Measurements from ENCODE around the gene CAB39. TPM values are rescaled to one million over a fixed set of nuclear protein-coding genes. Genes with fewer than 3 reads are reported as not detected.

Gene CAB39
- total RNA-seq = 100 to 1,000 TPM; 139 to 146 TPM

DNA sequence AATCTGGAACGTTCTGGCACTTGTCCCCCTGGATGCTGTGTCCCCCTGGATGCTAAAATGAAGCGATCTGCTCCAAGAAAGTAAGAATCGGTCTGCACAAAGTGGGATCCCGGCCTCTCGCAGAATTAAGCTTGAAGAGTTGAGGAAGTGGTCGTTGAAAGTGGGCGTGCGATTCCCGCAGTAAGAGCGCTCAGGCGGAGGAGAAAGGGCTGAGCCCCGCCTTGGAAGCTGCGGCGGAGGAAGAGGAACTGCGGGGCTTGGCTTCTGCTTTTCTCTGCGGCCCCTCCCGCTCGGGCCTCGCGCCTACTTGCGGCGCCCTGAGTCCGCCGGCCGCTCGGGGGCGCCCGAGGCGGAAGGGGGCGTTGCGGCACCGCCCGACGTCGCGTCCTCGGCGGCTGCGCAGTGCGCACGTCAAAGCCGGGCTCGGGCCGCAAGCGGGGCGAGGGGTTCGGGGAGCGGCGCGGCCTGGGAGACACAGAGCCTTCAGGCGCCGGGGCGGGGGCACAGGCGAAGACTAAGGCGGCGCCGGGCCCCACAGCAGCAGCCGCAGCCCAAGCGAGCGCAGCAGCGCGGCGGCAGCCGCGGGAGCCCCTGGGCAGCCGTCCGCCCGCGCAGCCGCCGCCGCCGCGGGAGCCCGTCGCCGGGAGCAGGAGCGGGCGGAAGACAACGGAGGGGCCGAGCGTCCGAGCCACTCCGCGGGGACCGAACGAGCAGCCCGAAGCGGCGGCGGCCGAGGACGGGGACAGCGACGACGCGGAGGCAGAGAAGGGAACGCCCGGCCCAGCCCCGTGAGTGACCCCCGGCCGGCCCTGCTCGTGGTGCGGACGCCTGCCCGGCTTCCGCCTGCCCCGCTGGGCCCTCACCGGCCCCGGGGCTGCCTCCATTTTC is at the start of gene CAB39:
Gene CAB39 (plus strand): TSS at position 400 of the 888 bp plus-strand sequence. CDS start 47,160 bp downstream, outside the sequence.
- H3K9me3 Mint-ChIP-seq = no peaks in the 10 kb centered on the region
- no peaks in the 10 kb centered on the region for H3K27me3 Mint-ChIP-seq
- peak within 1 kb of the TSS; percentile 98 for H3K4me3 Mint-ChIP-seq
- H3K36me3 Mint-ChIP-seq = peaks cover 22% of the 10 kb centered on the region
- DNase-seq (ENCODE audit: low spot score) (peak; percentile 91), ATAC-seq (peak; percentile 93 to 95)
- H3K4me1 Mint-ChIP-seq (ENCODE audit: low read depth in 2 of 2) = peaks cover 41 to 53% of the 10 kb centered on the region in 2 donors
- H3K27ac Mint-ChIP-seq = peak within 1 kb of the TSS; percentile 90 to 91

DNA sequence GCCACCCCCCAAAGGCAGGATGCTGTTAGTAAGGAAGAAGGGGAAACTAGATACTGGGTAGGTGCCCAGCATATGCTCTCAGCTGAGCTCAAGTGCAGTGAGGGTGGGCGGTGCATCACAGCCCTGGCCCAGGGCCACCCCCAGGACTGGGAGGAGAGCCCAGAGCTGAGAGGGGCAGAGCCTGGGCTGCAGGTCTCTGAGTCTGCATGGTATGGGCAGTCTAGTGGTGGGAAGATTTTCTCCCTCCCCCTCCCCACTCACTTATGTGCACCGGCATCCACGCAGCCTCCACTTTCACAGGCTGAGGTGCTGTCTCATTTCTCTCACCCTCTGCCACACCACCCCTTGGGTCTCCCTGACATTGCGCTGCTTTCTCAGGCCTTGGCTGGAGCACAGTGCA is 48.5 kb upstream of the CAB39 start:
- ATAC-seq = peak; percentile 0 to 3
- H3K4me1 Mint-ChIP-seq (ENCODE audit: low read depth in 2 of 2) = peaks cover 85 to 92% of the 10 kb centered on the region in 2 donors
- H3K9me3 Mint-ChIP-seq = no peaks in the 10 kb centered on the region
- H3K36me3 Mint-ChIP-seq = no peaks in the 10 kb centered on the region
- H3K27me3 Mint-ChIP-seq = no peaks in the 10 kb centered on the region
- no peak for DNase-seq (ENCODE audit: low spot score)
- H3K4me3 Mint-ChIP-seq = peak overlapping the region; percentile 87
- peak overlapping the region; percentile 96 to 99 for H3K27ac Mint-ChIP-seq

- H3K27me3 Mint-ChIP-seq = no peaks in the 10 kb centered on the region
- H3K4me3 Mint-ChIP-seq = peak overlapping the region; percentile 87
- no peaks in the 10 kb centered on the region for H3K36me3 Mint-ChIP-seq
- no peaks in the 10 kb centered on the region for H3K9me3 Mint-ChIP-seq
- peaks cover 85 to 87% of the 10 kb centered on the region in 2 donors for H3K4me1 Mint-ChIP-seq (ENCODE audit: low read depth in 2 of 2)
- ATAC-seq (no peak), DNase-seq (ENCODE audit: low spot score) (no peak)
- peak overlapping the region; percentile 96 to 99 for H3K27ac Mint-ChIP-seq
Measured at GRCh38 chr2:230664844-230665243, 47.8 kb upstream of the CAB39 start.

- peaks cover 83 to 84% of the 10 kb centered on the region in 2 donors for H3K4me1 Mint-ChIP-seq (ENCODE audit: low read depth in 2 of 2)
- no peaks in the 10 kb centered on the region for H3K27me3 Mint-ChIP-seq
- H3K36me3 Mint-ChIP-seq = no peaks in the 10 kb centered on the region
- no peak for ATAC-seq
- no peaks in the 10 kb centered on the region for H3K9me3 Mint-ChIP-seq
- peak overlapping the region; percentile 87 for H3K4me3 Mint-ChIP-seq
- H3K27ac Mint-ChIP-seq = peak overlapping the region; percentile 96 to 99
- no peak for DNase-seq (ENCODE audit: low spot score)
Measured at GRCh38 chr2:230665263-230665691, 47.4 kb upstream of the CAB39 start.

- no peak for DNase-seq (ENCODE audit: low spot score)
- ATAC-seq = no peak
- Mint-ChIP-seq H3K4me1 (ENCODE audit: low read depth in 2 of 2) (peaks cover 79 to 82% of the 10 kb centered on the region in 2 donors), H3K27me3 (no peaks in the 10 kb centered on the region), H3K9me3 (no peaks in the 10 kb centered on the region), H3K36me3 (no peaks in the 10 kb centered on the region), H3K4me3 (peak overlapping the region; percentile 73), H3K27ac (peak overlapping the region; percentile 96 to 99)
Measured at GRCh38 chr2:230666446-230666845, 46.2 kb upstream of the CAB39 start.

DNA sequence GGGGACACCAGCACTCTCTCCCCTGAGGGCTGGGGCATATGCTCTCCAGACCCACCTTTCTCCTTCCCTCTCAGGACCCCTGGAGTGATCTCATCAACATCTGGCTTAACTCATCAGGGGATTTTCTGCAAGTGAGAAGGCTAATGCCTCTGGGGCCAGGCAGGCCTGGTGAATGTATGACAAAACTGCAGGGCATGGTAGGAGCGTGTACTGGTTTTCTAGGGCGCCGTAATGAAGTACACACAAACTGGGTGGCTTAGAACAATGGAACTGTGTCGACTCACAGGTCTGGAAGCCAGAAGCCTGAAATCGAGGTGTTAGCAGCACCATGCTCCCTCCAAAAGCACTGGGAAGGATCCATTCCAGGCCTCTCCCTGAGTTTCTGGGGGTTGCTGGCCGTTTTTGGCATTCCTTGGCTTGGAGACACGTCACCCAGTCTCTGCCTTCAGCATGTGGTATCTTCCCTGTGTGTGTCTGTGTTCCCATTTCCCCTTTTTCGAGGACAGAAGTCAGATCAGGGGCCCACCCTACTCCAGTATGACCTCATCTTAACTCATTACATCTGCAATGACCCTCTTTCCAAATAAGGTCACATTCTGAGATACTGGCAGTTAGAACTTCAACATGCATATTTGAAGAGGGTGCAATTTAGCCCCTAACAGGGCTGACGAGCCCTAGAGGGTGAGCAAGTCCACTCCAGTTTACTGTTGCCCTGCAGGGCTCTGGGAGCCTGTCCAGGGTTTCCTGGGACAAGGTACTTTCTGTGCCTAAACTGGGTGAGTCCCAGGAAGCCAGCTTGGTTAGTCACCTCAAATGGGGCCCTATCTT is 45.5 kb upstream of the CAB39 start:
- no peak for DNase-seq (ENCODE audit: low spot score)
- Mint-ChIP-seq H3K27me3 (no peaks in the 10 kb centered on the region), H3K4me1 (ENCODE audit: low read depth in 2 of 2) (peaks cover 74 to 79% of the 10 kb centered on the region in 2 donors), H3K4me3 (peak overlapping the region; percentile 73), H3K9me3 (no peaks in the 10 kb centered on the region), H3K36me3 (no peaks in the 10 kb centered on the region), H3K27ac (peak overlapping the region; percentile 96 to 99)
- ATAC-seq = no peak

DNA sequence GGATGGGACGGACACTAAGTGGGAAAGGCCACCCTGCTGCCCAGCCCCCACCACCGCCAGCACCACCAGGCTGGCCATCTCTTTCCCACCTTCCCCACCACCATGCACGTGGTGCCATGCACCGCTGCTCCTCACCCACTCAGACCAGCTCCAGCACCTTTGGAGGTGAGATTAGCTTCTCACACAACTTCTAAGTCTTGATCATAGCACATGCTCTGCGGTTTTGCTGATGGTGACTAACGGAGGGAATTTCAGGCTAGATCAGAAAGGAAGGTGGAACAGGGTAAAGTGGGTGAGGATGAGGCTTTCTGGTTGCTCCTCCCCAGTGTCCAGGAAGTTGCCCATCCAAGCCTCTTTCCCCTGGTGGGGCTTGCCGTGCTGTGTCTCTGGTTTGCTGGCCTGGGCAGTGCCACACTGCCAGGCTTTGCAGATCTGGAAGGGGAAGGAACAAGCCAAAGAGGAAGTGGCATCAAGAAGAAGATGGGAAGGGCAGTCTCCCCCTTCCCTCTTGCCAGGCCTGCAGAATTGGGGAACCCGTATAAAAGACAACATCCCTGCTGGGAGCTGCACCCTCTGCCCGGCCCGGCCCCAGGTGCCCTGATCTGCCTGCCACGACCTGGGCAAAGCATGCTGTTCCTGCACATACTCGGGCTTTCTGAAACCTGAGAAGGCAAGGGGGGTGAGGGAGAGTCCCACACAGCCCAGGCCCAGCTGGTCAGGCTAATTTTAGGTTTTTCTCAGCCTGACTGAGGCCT is 44.3 kb upstream of the CAB39 start:
- Mint-ChIP-seq H3K4me1 (ENCODE audit: low read depth in 2 of 2) (peaks cover 62 to 66% of the 10 kb centered on the region in 2 donors), H3K9me3 (no peaks in the 10 kb centered on the region), H3K27me3 (no peaks in the 10 kb centered on the region), H3K27ac (peak overlapping the region; percentile 96 to 99), H3K4me3 (peak overlapping the region; percentile 73), H3K36me3 (no peaks in the 10 kb centered on the region)
- peak; percentile 86 to 88 for ATAC-seq
- DNase-seq (ENCODE audit: low spot score) = peak; percentile 83

DNA sequence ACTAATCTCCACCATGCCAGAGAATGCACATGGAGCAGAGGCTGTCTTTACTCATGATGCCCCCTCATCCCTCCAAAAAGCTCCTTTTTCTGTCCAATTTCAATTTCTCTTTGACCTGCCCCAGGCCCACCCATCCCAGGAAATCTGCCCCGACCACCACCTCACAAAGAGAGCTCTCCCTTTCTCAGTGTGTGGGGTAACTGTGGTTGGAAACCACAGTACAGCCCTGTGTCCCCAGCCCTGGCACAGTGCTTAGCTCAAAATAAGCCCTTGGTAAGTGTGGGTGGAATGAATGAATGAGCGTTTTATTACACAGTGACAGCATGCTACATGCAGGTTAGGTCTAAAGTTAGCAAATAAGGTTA is 43.7 kb upstream of the CAB39 start:
- DNase-seq (ENCODE audit: low spot score) (no peak), ATAC-seq (peak in 1 of 2 donors; percentile 39)
- Mint-ChIP-seq H3K36me3 (no peaks in the 10 kb centered on the region), H3K4me3 (peak overlapping the region; percentile 73), H3K9me3 (no peaks in the 10 kb centered on the region), H3K27ac (peak overlapping the region; percentile 96 to 99), H3K27me3 (no peaks in the 10 kb centered on the region), H3K4me1 (ENCODE audit: low read depth in 2 of 2) (peaks cover 57 to 61% of the 10 kb centered on the region in 2 donors)

DNA sequence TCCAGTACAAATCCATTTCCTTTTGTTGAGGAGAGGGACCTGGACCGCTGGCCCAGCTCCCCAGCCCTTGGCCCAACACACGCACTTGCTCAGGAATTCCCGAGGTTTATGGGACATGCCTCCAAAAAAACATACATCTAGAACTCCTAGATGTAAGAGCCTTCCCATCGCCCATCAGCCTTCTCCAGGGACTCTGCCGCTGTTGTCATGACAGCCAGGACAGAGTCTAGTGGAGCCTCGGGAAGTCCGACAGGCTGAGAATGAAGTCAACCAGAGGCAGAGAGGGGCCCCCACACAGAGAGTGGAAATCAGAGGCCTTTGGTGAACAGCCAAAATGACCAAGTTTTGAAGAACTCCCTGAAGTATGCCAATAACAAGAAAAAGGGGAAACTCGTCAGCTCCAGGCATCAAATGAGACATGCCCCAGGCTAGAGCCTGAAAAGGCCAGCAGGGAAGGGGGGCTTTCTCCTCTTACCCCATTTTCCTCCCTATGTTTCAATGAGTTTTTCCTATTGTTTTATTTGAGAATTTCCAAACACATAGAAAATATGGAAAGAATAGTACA is 43.2 kb upstream of the CAB39 start:
- peaks cover 52 to 56% of the 10 kb centered on the region in 2 donors for H3K4me1 Mint-ChIP-seq (ENCODE audit: low read depth in 2 of 2)
- no peaks in the 10 kb centered on the region for H3K27me3 Mint-ChIP-seq
- peak overlapping the region; percentile 73 for H3K4me3 Mint-ChIP-seq
- no peaks in the 10 kb centered on the region for H3K9me3 Mint-ChIP-seq
- H3K36me3 Mint-ChIP-seq = no peaks in the 10 kb centered on the region
- peak overlapping the region; percentile 96 to 99 for H3K27ac Mint-ChIP-seq
- no peak for DNase-seq (ENCODE audit: low spot score)
- ATAC-seq = no peak

DNA sequence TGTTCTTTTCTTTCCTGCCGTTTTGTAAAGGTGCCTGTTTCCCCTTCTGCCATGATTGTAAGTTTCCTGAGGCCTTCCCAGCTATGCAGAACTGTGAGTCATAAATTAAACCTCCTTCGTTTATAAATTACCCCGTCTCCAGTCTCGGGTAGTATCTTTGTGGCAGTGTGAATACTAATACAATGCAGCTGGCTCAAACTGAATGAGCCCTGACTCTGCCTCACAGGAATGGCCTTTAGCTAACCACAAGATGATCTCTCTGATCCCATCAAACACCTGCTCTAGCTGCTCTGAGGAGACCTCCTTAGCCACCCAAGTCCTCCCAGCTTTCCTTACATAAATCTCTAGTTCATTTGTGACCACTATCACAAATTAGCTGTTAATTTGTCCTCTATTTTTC is 41.5 kb upstream of the CAB39 start:
- Mint-ChIP-seq H3K4me1 (ENCODE audit: low read depth in 2 of 2) (peaks cover 45 to 46% of the 10 kb centered on the region in 2 donors), H3K4me3 (peak overlapping the region; percentile 23), H3K27ac (peak overlapping the region; percentile 56 to 99), H3K9me3 (no peaks in the 10 kb centered on the region), H3K27me3 (no peaks in the 10 kb centered on the region), H3K36me3 (no peaks in the 10 kb centered on the region)
- no peak for DNase-seq (ENCODE audit: low spot score)
- no peak for ATAC-seq

DNA sequence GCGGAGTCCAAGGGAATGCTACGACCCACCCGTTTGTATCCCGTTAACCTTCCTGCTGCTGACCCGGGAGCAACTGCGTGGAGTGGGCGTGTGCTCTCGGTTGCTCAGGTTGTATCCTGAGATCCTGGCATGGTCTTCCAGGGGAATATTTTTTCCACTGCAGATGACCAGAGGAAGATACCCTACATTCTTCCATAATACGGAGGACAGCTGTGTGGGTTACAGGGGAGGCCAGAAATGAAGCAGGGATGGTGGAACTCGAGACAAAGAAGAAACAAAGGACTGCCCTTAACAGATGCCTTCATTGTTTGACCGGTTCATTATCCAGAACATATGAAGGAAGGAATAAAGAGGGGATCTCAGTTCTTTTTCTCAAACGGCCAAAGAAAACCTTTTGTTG is 39.8 kb upstream of the CAB39 start:
- no peak for DNase-seq (ENCODE audit: low spot score)
- H3K27me3 Mint-ChIP-seq = no peaks in the 10 kb centered on the region
- peaks cover 7% of the 10 kb centered on the region for H3K36me3 Mint-ChIP-seq
- no peak overlapping the region for H3K4me3 Mint-ChIP-seq
- H3K27ac Mint-ChIP-seq = peak overlapping the region in 1 of 2 donors; percentile 62
- no peaks in the 10 kb centered on the region for H3K9me3 Mint-ChIP-seq
- peaks cover 37 to 39% of the 10 kb centered on the region in 2 donors for H3K4me1 Mint-ChIP-seq (ENCODE audit: low read depth in 2 of 2)
- ATAC-seq = no peak

DNA sequence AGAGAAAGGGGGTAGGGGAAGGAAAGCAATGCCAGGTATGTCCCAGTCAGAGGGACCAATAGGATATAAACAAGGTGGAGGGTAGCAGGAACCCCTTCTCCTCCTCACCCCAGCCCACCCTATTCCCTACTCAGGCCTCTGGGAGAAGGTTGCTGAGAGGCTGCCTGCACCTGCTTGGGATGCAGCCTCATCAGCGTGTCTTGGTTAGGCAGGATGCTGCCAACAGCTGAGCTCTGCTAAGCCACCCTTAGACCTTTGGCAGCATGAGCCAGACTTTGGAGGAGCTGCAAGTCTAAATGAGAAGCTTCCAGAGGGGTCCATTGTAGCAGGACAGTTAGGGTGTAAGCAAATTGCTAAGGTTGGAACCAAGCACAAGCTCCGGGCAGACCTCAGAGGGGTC is 38.2 kb upstream of the CAB39 start:
- Mint-ChIP-seq H3K4me1 (ENCODE audit: low read depth in 2 of 2) (peaks cover 33 to 36% of the 10 kb centered on the region in 2 donors), H3K4me3 (no peak overlapping the region)

More for the DNA sequence above, 38.2 kb upstream of the CAB39 start:
- DNase-seq (ENCODE audit: low spot score) = no peak
- H3K27ac Mint-ChIP-seq = peak overlapping the region; percentile 26 to 62
- peaks cover 11% of the 10 kb centered on the region for H3K36me3 Mint-ChIP-seq
- ATAC-seq = no peak
- no peaks in the 10 kb centered on the region for H3K27me3 Mint-ChIP-seq
- H3K9me3 Mint-ChIP-seq = peaks cover 4% of the 10 kb centered on the region

Measured in natural killer cell treated with Interleukin-12 subunit alpha and Interleukin-12 subunit beta and Interleukin-15 and Interleukin-18, amount 100 ng/mL, for 72 hours (primary cell).